Activated CD4-positive, alpha-beta T cell treated with anti-CD3 and anti-CD28 coated beads, Interleukin-10, Interleukin-2, amounts not matched to agents 100 ng/mL and 50 ng/mL, durations not matched to agents 16 hours and 8 hours (primary cell): ENCODE results near the gene CNGA3.

Experiments
- DNase-seq: peaks from one replicate; pipeline ENCODE4 v3.0.0-alpha.2; 2020

CNGA3 gene

DNA sequence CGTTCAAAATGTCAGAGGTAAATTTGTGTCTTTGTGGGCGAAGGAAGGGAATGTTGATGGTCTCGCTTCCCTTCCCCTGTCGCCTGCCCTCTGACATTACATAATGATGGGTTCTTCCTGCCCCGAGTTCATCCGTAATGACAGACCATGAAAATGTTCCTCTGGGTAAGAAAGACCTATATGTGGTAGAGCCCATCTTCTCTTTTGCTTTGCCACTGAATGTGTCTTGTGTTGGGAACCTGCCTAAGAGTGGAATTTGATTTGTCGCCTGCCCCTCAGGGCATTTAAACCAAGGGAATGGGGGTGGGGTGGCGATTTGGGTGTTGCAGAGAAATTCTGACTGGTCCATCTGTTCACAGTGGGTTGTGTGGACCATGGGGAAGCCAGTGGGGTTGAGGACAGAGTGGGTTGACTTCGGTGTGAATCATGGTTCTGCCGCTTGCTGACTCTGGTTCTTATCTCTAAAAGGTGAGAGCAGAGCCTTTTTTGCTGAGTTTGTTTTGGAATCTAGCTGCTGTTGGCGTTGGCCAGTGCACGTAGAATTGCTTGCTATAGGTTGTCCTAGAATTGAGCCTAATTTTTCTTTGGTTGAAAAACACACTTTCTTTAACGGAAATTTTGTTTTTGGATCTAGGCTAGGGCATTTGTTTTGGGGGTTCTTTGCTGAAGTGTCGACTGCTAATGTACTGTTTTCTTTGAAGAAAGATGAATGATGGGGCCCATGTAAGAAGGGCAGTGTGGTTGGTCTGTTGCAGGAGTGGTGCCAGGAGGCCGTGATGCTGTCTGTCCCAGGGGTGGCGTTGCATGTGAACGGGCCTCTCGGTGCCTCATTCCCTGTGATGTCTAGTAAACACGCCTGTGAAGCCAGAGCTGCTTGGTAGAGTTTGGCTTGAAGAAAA, 99.7 kb downstream of the CNGA3 start:
- peak; percentile 60 for DNase-seq

DNA sequence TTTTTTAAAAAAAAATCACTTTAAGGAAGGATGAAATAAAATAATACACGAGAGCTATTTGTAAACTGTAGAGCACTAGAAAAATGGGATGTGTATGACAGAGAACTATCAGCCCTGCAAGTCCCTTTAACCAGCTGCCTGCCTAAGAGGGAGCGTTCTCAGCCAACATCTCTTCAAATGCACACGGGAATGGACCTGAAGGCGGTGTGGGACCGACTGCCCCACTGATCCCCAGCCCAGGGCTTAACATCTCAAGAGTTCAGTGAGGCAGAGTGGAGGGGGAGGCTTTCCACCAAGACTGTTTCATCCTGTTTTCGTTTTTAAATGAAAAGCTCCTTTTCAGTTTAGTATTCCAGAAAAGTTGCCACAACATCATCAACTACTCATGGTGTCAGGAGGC, 100.6 kb downstream of the CNGA3 start:
- DNase-seq, result no peak
